Measurements from ENCODE around the gene MTX2.

MTX2 gene

GRCh38 chr2:176383100-176383499 lies 113.9 kb downstream of the MTX2 start:
- DNase-seq = no peak

- no peak for DNase-seq
Observed at GRCh38 chr2:176383836-176384442, 114.7 kb downstream of the MTX2 start.

- DNase-seq = no peak
Observed at GRCh38 chr2:176385219-176385759, 116.0 kb downstream of the MTX2 start.

- DNase-seq = no peak
Observed at GRCh38 chr2:176385838-176386237, 116.6 kb downstream of the MTX2 start.
